Endothelial cell of umbilical vein (primary cell): Measurements from ENCODE around the gene PTPN22. TPM values are rescaled to one million over a fixed set of nuclear protein-coding genes. Genes with fewer than 3 reads are reported as not detected.

Source experiments
- BruUV-seq: library from RNA; stranded (reverse); fragments of 400-500 nt; replicated peaks from 2 replicates; lab custom pipeline; 2021; lab: Mats Ljungman, UMichigan
- CTCF ChIA-PET: fragments of 300-600, 350-600 bp; sonication (Branson Sonifier 250); formaldehyde crosslinking; loops from one replicate; lab custom pipeline; 2021; ENCODE audit warnings: antibody characterized with exemption, inconsistent platforms; lab: Charles Lee
- POLR2A ChIA-PET: fragments of 300-600, 350-600 bp; sonication (Branson Sonifier 250); formaldehyde crosslinking; loops from one replicate; lab custom pipeline; 2021; ENCODE audit warnings: antibody characterized with exemption, inconsistent platforms; lab: Charles Lee
- DNase-seq: peaks from one replicate; pipeline ENCODE4 v3.0.0-alpha.2; 2011; ENCODE audit warnings: low read depth, low spot score
- FAIRE-seq: peaks from 2 replicates; lab custom pipeline; 2011; peaks lifted over from hg19 to GRCh38; lab: Jason Lieb, UNC
- H2AFZ ChIP-seq: 2 replicates; pipeline ENCODE4 v1.6.0; 2012; ENCODE audit warnings: low read depth, low read length, control low read depth, inconsistent platforms
- H3K27ac ChIP-seq: 2 replicates; pipeline ENCODE4 v1.5.1; 2011; ENCODE audit warnings: low read depth, mild to moderate bottlenecking, control low read depth, low read length, moderate library complexity; ENCODE audit not compliant: insufficient read depth
- H3K27me3 ChIP-seq, 2 experiments: 2 replicates each; pipeline versions ENCODE4 v1.6.0 to v1.6.1; 2011; ENCODE audit warnings: low read length in 2 of 2, mixed read lengths in 1 of 2; ENCODE audit not compliant: control insufficient read depth in 2 of 2, insufficient read depth in 2 of 2
- H3K36me3 ChIP-seq, 2 experiments: 2 replicates in 1 of 2; 3 replicates in 1 of 2; pipeline ENCODE4 v1.5.1; 2011; ENCODE audit warnings: low read length in 2 of 2, mild to moderate bottlenecking in 1 of 2, moderate library complexity in 1 of 2; ENCODE audit not compliant: control insufficient read depth in 2 of 2, insufficient read depth in 2 of 2; ENCODE audit errors: extremely low read depth in 1 of 2
- H3K4me1 ChIP-seq: 3 replicates; pipeline ENCODE4 v1.5.1; 2011; ENCODE audit warnings: mild to moderate bottlenecking, low read length; ENCODE audit not compliant: control insufficient read depth, insufficient read depth; ENCODE audit errors: extremely low read depth
- H3K4me2 ChIP-seq: 2 replicates; pipeline ENCODE4 v1.6.1; 2011; ENCODE audit warnings: low read length, control low read depth, mixed read lengths; ENCODE audit not compliant: insufficient read depth
- H3K4me3 ChIP-seq, 3 experiments: fragments of 200-600 bp in 1 of 3; sonication (generic), shearing (Covaris generic) in 1 of 3; replicated peaks in 1 of 3; 2 replicates each; pipeline ENCODE4 v1.5.1; 2011 to 2016; ENCODE audit warnings: control low read depth in 3 of 3, low read length in 3 of 3, mild to moderate bottlenecking in 2 of 3, inconsistent platforms in 1 of 3, low read depth in 1 of 3, moderate library complexity in 1 of 3; ENCODE audit not compliant: insufficient read depth in 1 of 3
- H3K79me2 ChIP-seq: 2 replicates; pipeline ENCODE4 v1.6.0; 2012; ENCODE audit warnings: low read length, inconsistent platforms; ENCODE audit not compliant: control insufficient read depth, insufficient read depth
- H3K9ac ChIP-seq: replicated peaks from 2 replicates; pipeline ENCODE3; 2011; ENCODE audit warnings: low read length, control low read depth; ENCODE audit not compliant: insufficient read depth; ENCODE audit errors: extremely low read depth
- H3K9me1 ChIP-seq: replicated peaks from 3 replicates; pipeline ENCODE4 v1.6.0; 2011; ENCODE audit warnings: mild to moderate bottlenecking, low read length; ENCODE audit not compliant: control insufficient read depth, insufficient read depth; ENCODE audit errors: extremely low read depth
- H3K9me3 ChIP-seq: replicated peaks from 2 replicates; pipeline ENCODE4 v1.5.1; 2012; ENCODE audit warnings: low read length, inconsistent platforms; ENCODE audit not compliant: control insufficient read depth, insufficient read depth
- H4K20me1 ChIP-seq: replicated peaks from 2 replicates; pipeline ENCODE3; 2011; ENCODE audit warnings: mild to moderate bottlenecking, low read length; ENCODE audit not compliant: control insufficient read depth, insufficient read depth; ENCODE audit errors: extremely low read depth
- EZH2 ChIP-seq: IDR thresholded peaks from 2 replicates; pipeline ENCODE4 v1.6.1; 2012; ENCODE audit warnings: borderline replicate concordance, low read depth, mild to moderate bottlenecking, moderate library complexity, low read length, inconsistent platforms; ENCODE audit not compliant: severe bottlenecking
- FOS ChIP-seq: IDR thresholded peaks from 2 replicates; pipeline ENCODE4 v1.6.1; 2011; ENCODE audit warnings: mild to moderate bottlenecking, low read length, moderate library complexity, borderline replicate concordance; ENCODE audit not compliant: insufficient read depth
- MYC ChIP-seq: IDR thresholded peaks from one replicate; pipeline ENCODE4 v1.6.1; 2011; ENCODE audit warnings: mild to moderate bottlenecking, low read depth, low read length
- POLR2A ChIP-seq: IDR thresholded peaks from 2 replicates; pipeline ENCODE4 v1.6.1; 2012; ENCODE audit warnings: low read depth, mild to moderate bottlenecking, control low read depth, low read length
- POLR2AphosphoS5 ChIP-seq: IDR thresholded peaks from 2 replicates; pipeline ENCODE4 v1.6.1; 2012; ENCODE audit warnings: low read depth, mild to moderate bottlenecking, control low read depth, low read length, moderate library complexity; ENCODE audit not compliant: insufficient read depth
- dilution Hi-C: fragments of 300-500 bp; cut with MboI; formaldehyde crosslinking; loops from one replicate; pipeline ENCODE4 v1.15.0; 2019; ENCODE audit warnings: low sequenced_read_pairs; ENCODE audit not compliant: extremely low pct_ligation_motif_present
- intact Hi-C: fragments of 100-400 bp; cut with micrococcal nuclease; formaldehyde crosslinking; loops from one replicate; pipeline ENCODE4 v1.10.0; 2022
- polyA plus RNA-seq, 4 experiments: library from polyadenylated mRNA; depleted of rRNA in 3 of 4; stranded (reverse) in 3 of 4; unstranded in 1 of 4; fragments of >200 nt; gene quantifications; 2 replicates each; pipeline versions ENCODE4 v1.2.1 to v1.2.3, GENCODE V29; 2011 to 2012; ENCODE audit warnings: missing spikeins in 1 of 4
- total RNA-seq: library from RNA; stranded (reverse); gene quantifications from 2 replicates; pipeline ENCODE4 v1.2.3, GENCODE V29; 2021
- TF ChIP-seq, protein P1 (sequence below): IDR thresholded peaks from 2 replicates; pipeline ENCODE4 v1.6.1; 2011; ENCODE audit not compliant: insufficient read depth, insufficient read length
- TF ChIP-seq, protein P2 (sequence below), 2 donors: IDR thresholded peaks; 1 replicate in 1 of 2; 2 replicates in 1 of 2; pipeline ENCODE4 v1.5.1; 2011; ENCODE audit warnings: low read length in 2 of 2, mild to moderate bottlenecking in 2 of 2, moderate library complexity in 2 of 2, control low read depth in 1 of 2, inconsistent platforms in 1 of 2, low read depth in 1 of 2; ENCODE audit not compliant: insufficient read depth in 1 of 2; ENCODE audit errors: extremely low read depth in 1 of 2

PTPN22 gene
- total and polyA plus RNA-seq, 2 donors (not counting 3 experiments of a cell fraction or from before 2014, with no cell fraction given): not detected

GRCh38 chr1:113813218-113813617 lies 58.3 kb downstream of the PTPN22 start:
- H3K27ac ChIP-seq: no peak overlapping the region
- no TSS peak for BruUV-seq
- no peaks in the 10 kb centered on the region for H3K27me3 ChIP-seq
- TF ChIP-seq POLR2AphosphoS5 (no peak), MYC (no peak), POLR2A (no peak), EZH2 (no peak), FOS (no peak)
- TF ChIP-seq, protein P1, sequence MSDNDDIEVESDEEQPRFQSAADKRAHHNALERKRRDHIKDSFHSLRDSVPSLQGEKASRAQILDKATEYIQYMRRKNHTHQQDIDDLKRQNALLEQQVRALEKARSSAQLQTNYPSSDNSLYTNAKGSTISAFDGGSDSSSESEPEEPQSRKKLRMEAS: no peak
- TF ChIP-seq, protein P2, sequence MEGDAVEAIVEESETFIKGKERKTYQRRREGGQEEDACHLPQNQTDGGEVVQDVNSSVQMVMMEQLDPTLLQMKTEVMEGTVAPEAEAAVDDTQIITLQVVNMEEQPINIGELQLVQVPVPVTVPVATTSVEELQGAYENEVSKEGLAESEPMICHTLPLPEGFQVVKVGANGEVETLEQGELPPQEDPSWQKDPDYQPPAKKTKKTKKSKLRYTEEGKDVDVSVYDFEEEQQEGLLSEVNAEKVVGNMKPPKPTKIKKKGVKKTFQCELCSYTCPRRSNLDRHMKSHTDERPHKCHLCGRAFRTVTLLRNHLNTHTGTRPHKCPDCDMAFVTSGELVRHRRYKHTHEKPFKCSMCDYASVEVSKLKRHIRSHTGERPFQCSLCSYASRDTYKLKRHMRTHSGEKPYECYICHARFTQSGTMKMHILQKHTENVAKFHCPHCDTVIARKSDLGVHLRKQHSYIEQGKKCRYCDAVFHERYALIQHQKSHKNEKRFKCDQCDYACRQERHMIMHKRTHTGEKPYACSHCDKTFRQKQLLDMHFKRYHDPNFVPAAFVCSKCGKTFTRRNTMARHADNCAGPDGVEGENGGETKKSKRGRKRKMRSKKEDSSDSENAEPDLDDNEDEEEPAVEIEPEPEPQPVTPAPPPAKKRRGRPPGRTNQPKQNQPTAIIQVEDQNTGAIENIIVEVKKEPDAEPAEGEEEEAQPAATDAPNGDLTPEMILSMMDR (IDR thresholded peaks at IDR 0.05; ENCODE audit: extremely low read depth in 1 of 2, insufficient read depth in 1 of 2, low read depth in 1 of 2, low read length in 2 of 2): no peak
- CTCF ChIA-PET: no interaction called here
- DNase-seq: no peak
- no peaks in the 10 kb centered on the region for H3K36me3 ChIP-seq
- no peaks in the 10 kb centered on the region for H4K20me1 ChIP-seq
- H3K4me3 ChIP-seq: no peak overlapping the region
- dilution Hi-C loops: no loop called here
- no peak for FAIRE-seq
- no peak overlapping the region for H3K4me2 ChIP-seq
- intact Hi-C loops: loop anchor here (2.0 to 5.0 kb wide), 4 partner anchors 422 to 1096 kb away; partner anchors contain the start of genes MAGI3, PPM1J and TRIM33
- no peaks in the 10 kb centered on the region for H3K9me3 ChIP-seq
- peaks cover 35% of the 10 kb centered on the region for H3K79me2 ChIP-seq
- no peak overlapping the region for H2AFZ ChIP-seq
- H3K9me1 ChIP-seq: no peaks in the 10 kb centered on the region
- H3K4me1 ChIP-seq: peaks cover 26% of the 10 kb centered on the region
- H3K9ac ChIP-seq: no peak overlapping the region
- POLR2A ChIA-PET: no interaction called here
